ENCODE data around the gene CDKN2AIP. TPM values are rescaled to one million over a fixed set of nuclear protein-coding genes. Genes with fewer than 3 reads are reported as not detected.

The CDKN2AIP gene, protein sequence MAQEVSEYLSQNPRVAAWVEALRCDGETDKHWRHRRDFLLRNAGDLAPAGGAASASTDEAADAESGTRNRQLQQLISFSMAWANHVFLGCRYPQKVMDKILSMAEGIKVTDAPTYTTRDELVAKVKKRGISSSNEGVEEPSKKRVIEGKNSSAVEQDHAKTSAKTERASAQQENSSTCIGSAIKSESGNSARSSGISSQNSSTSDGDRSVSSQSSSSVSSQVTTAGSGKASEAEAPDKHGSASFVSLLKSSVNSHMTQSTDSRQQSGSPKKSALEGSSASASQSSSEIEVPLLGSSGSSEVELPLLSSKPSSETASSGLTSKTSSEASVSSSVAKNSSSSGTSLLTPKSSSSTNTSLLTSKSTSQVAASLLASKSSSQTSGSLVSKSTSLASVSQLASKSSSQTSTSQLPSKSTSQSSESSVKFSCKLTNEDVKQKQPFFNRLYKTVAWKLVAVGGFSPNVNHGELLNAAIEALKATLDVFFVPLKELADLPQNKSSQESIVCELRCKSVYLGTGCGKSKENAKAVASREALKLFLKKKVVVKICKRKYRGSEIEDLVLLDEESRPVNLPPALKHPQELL
- 11.1 to 12.4 TPM (median 11.9 TPM) in 5 replicates for total RNA-seq (2022; extraction: Qiagen RNA extraction; ENCODE audit: low read depth)

DNA sequence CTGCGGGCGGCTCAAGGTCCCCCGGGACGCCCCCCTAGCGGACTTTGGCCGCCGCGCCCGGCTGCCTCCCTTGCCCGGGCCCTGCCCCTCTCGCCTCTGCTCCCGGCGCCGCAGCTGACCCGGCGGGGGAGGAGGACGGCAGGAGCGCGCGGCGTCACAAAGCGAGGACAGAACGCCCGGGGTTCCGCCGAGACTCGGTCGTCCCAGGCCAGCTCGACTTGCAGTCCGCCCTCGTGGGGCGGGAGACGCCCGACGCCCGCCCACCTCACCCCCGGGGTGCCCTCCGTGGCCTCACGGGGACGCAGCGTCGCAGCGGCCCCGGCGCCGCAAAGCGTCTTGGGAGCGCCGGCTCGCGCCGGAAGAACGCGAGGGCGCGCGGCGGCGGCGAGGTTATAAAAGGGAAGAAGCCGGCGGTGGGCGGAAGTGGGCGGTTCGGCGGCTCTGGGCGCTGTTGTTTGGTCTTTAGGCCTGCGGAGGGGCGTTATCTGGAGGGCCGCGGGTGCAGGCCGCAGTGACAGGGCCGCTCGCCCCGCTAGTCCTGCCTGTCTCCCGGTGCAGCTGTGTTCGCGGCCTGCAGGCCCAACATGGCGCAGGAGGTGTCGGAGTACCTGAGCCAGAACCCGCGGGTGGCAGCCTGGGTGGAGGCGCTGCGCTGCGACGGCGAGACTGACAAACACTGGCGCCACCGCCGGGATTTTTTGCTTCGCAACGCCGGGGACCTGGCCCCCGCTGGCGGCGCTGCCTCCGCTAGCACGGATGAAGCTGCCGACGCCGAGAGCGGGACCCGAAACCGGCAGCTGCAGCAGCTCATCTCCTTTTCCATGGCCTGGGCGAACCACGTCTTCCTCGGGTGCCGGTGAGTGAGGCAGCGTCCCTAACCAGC, at the start of gene CDKN2AIP:
Gene CDKN2AIP (plus strand): TSS at position 423 of the 883 bp plus-strand sequence. CDS start 162 bp downstream, at position 585.

Other genes starting within 250 kb of the CDKN2AIP start
- gene CLDN22, start 124.4 kb upstream of the CDKN2AIP start, total RNA-seq (2022; extraction: Qiagen RNA extraction; ENCODE audit: low read depth) = not detected in 5 replicates
- gene CLDN24, start 122.2 kb upstream of the CDKN2AIP start, total RNA-seq (2022; extraction: Qiagen RNA extraction; ENCODE audit: low read depth) = not detected in 5 replicates
- gene ING2, start 60.4 kb downstream of the CDKN2AIP start, total RNA-seq (2022; extraction: Qiagen RNA extraction; ENCODE audit: low read depth) = 9.2 to 13.5 TPM (median 11.5 TPM) in 5 replicates
- 17.5 to 22.2 TPM (median 18.9 TPM) in 5 replicates for gene RWDD4, start 214.5 kb downstream of the CDKN2AIP start, total RNA-seq (2022; extraction: Qiagen RNA extraction; ENCODE audit: low read depth)
- 8.6 to 19.8 TPM (median 10.5 TPM) in 5 replicates for gene TRAPPC11, start 214.7 kb downstream of the CDKN2AIP start, total RNA-seq (2022; extraction: Qiagen RNA extraction; ENCODE audit: low read depth)